SK-N-SH (cell line): ENCODE results near the gene TRAPPC12. TPM values are rescaled to one million over a fixed set of nuclear protein-coding genes. Genes with fewer than 3 reads are reported as not detected.

Source experiments
- CTCF ChIA-PET: fragments of 300-600, 350-600 bp; formaldehyde crosslinking; extraction: SDS; loops from one replicate; lab custom pipeline; 2021; lab: Yijun Ruan, JAX
- POLR2A ChIA-PET: fragments of 350-600 bp; sonication (Branson Sonifier 250); formaldehyde crosslinking; extraction: SDS; loops from one replicate; lab custom pipeline; 2020; ENCODE audit warnings: antibody characterized with exemption, inconsistent platforms; lab: Yijun Ruan, JAX
- DNase-seq: peaks from one replicate; pipeline ENCODE4 v3.0.0; 2012
- H2AFZ ChIP-seq: fragments of 200-600 bp; sonication (generic); 2 replicates; pipeline ENCODE4 v1.8.1; 2016; ENCODE audit warnings: antibody characterized with exemption, mild to moderate bottlenecking, low read depth
- H3F3A ChIP-seq: fragments of 200-600 bp; sonication (generic); replicated peaks from 2 replicates; pipeline ENCODE3; 2016; ENCODE audit warnings: antibody characterized with exemption, mild to moderate bottlenecking; ENCODE audit not compliant: insufficient read depth
- H3K27ac ChIP-seq, 2 experiments: fragments of 200-500 bp in 1 of 2; fragments of 200-600 bp in 1 of 2; sonication (Bioruptor generic) in 1 of 2; sonication (generic), shearing (Covaris generic) in 1 of 2; 2 replicates each; pipeline versions ENCODE4 v1.5.1 to v1.6.1; 2014 to 2016; ENCODE audit warnings: low read depth in 2 of 2, inconsistent platforms in 1 of 2, low read length in 1 of 2, mild to moderate bottlenecking in 1 of 2, mixed read lengths in 1 of 2
- H3K27me3 ChIP-seq: fragments of 200-600 bp; sonication (generic), shearing (Covaris generic); 2 replicates; pipeline ENCODE4 v1.6.1; 2016; ENCODE audit warnings: mixed run types; ENCODE audit not compliant: insufficient read depth
- H3K36me3 ChIP-seq, 2 experiments: fragments of 200-500 bp in 1 of 2; fragments of 200-600 bp in 1 of 2; sonication (Bioruptor generic) in 1 of 2; sonication (generic) in 1 of 2; replicated peaks in 1 of 2; 2 replicates each; pipeline versions ENCODE3 to v1.5.1; 2014 to 2016; ENCODE audit warnings: low read length in 1 of 2, mild to moderate bottlenecking in 1 of 2; ENCODE audit not compliant: insufficient read depth in 2 of 2, control insufficient read depth in 1 of 2
- H3K4me1 ChIP-seq, 2 experiments: fragments of 200-500 bp in 1 of 2; fragments of 200-600 bp in 1 of 2; sonication (Bioruptor generic) in 1 of 2; sonication (generic), shearing (Covaris generic) in 1 of 2; 2 replicates each; pipeline versions ENCODE4 v1.5.1 to v1.6.1; 2014 to 2016; ENCODE audit warnings: low read depth in 1 of 2, low read length in 1 of 2, mixed run types in 1 of 2; ENCODE audit not compliant: insufficient read depth in 2 of 2, control insufficient read depth in 1 of 2
- H3K4me2 ChIP-seq: fragments of 200-600 bp; sonication (generic), shearing (Covaris generic); 2 replicates; pipeline ENCODE4 v1.6.1; 2017; ENCODE audit warnings: mixed run types
- H3K4me3 ChIP-seq, 2 experiments: fragments of 200-500 bp in 1 of 2; fragments of 200-600 bp in 1 of 2; sonication (Bioruptor generic) in 1 of 2; sonication (generic), shearing (Covaris generic) in 1 of 2; 2 replicates each; pipeline versions ENCODE4 v1.5.1 to v1.8.1; 2014 to 2016; ENCODE audit warnings: low read depth in 2 of 2, inconsistent platforms in 1 of 2, low read length in 1 of 2, mild to moderate bottlenecking in 1 of 2, mixed read lengths in 1 of 2, moderate library complexity in 1 of 2
- H3K79me2 ChIP-seq: fragments of 200-600 bp; sonication (generic); 2 replicates; pipeline ENCODE4 v1.8.1; 2017; ENCODE audit warnings: mild to moderate bottlenecking; ENCODE audit not compliant: insufficient read depth
- H3K9ac ChIP-seq: fragments of 200-600 bp; sonication (generic); 2 replicates; pipeline ENCODE4 v1.6.1; 2017; ENCODE audit warnings: mixed run types
- H3K9me2 ChIP-seq: fragments of 200-600 bp; sonication (generic); 2 replicates; pipeline ENCODE4 v1.6.1; 2017; ENCODE audit warnings: mixed run types
- H3K9me3 ChIP-seq: fragments of 200-600 bp; sonication (generic); 2 replicates; pipeline ENCODE4 v1.6.1; 2017; ENCODE audit warnings: mixed run types, mild to moderate bottlenecking, moderate library complexity
- H4K20me1 ChIP-seq: fragments of 200-600 bp; sonication (generic); 2 replicates; pipeline ENCODE4 v1.6.1; 2017; ENCODE audit warnings: mild to moderate bottlenecking, mixed run types; ENCODE audit not compliant: insufficient read depth
- FOSL2 ChIP-seq: IDR thresholded peaks from 2 replicates; pipeline ENCODE4 v1.4.0; 2012; ENCODE audit warnings: low read depth, mild to moderate bottlenecking, moderate library complexity, borderline replicate concordance
- FOXJ3 ChIP-seq: sonication (generic); formaldehyde crosslinking; IDR thresholded peaks from 2 replicates; pipeline ENCODE4 v1.5.1; 2020; ENCODE audit warnings: mild to moderate bottlenecking, missing genetic modification reagents
- GATA2 ChIP-seq: sonication (generic); formaldehyde crosslinking; IDR thresholded peaks from 2 replicates; pipeline ENCODE4 v1.5.0; 2020; ENCODE audit warnings: mild to moderate bottlenecking, missing genetic modification reagents
- MXI1 ChIP-seq: IDR thresholded peaks from 2 replicates; pipeline ENCODE4 v1.6.1; 2012; ENCODE audit warnings: mild to moderate bottlenecking, low read depth, low read length, improper control_type of control experiment
- NRF1 ChIP-seq: IDR thresholded peaks from 2 replicates; pipeline ENCODE4 v1.6.1; 2012; ENCODE audit warnings: low read depth, mild to moderate bottlenecking, low read length
- WGBS: methylation state at CpG from one replicate; pipeline ENCODE4 v1.1.6; 2017; ENCODE audit warnings: low lambda C conversion rate; 5-methylcytosine and 5-hydroxymethylcytosine counted together
- polyA plus RNA-seq, 3 experiments: library from polyadenylated mRNA; depleted of rRNA; stranded (reverse); fragments of >200 nt; gene quantifications; 2 replicates each; pipeline ENCODE4 v1.2.3, GENCODE V29; 2012
- TF ChIP-seq, protein P1 (sequence below): fragments of 200-600 bp; sonication (generic); IDR thresholded peaks from 2 replicates; pipeline ENCODE4 v1.6.1; 2017; ENCODE audit warnings: antibody characterized with exemption, mild to moderate bottlenecking, moderate library complexity
- TF ChIP-seq, protein P2 (sequence below): IDR thresholded peaks from 2 replicates; pipeline ENCODE4 v1.6.1; 2012; ENCODE audit warnings: mild to moderate bottlenecking, low read depth, low read length, moderate library complexity

TRAPPC12 gene
- polyA plus RNA-seq, 1 of the 3 experiments (the other 2 are of a cell fraction), result 83.3 TPM

DNA sequence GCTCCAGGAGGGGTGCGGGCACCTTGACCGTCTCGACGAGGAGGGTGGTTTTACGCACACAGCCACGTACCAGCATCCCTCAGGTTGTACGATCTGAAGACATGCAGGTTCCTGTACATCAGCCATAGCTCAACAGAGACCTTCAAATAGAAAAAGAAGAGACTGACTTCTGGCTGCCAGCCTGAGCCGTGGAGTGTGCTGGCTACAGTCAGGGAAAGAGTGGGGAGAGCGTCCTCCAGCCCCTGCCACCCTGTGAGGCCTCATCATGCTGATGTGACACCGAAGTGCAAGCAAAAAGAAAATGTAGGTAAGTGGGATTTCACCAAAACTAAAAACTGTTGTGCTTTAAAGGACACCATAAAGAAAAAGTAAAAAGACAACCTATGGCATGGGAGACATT lies 92.8 kb downstream of the TRAPPC12 start:
- H3K4me2 ChIP-seq, result no peak overlapping the region
- TF ChIP-seq FOSL2, result no peak
- TF ChIP-seq, protein P1, sequence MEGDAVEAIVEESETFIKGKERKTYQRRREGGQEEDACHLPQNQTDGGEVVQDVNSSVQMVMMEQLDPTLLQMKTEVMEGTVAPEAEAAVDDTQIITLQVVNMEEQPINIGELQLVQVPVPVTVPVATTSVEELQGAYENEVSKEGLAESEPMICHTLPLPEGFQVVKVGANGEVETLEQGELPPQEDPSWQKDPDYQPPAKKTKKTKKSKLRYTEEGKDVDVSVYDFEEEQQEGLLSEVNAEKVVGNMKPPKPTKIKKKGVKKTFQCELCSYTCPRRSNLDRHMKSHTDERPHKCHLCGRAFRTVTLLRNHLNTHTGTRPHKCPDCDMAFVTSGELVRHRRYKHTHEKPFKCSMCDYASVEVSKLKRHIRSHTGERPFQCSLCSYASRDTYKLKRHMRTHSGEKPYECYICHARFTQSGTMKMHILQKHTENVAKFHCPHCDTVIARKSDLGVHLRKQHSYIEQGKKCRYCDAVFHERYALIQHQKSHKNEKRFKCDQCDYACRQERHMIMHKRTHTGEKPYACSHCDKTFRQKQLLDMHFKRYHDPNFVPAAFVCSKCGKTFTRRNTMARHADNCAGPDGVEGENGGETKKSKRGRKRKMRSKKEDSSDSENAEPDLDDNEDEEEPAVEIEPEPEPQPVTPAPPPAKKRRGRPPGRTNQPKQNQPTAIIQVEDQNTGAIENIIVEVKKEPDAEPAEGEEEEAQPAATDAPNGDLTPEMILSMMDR, result no peak
- peaks cover 6 to 56% of the 10 kb centered on the region in 2 experiments for H3K36me3 ChIP-seq
- no peaks in the 10 kb centered on the region for H3K27me3 ChIP-seq
- peaks cover 2 to 9% of the 10 kb centered on the region in 2 experiments; a peak in 2 of 4 replicates for H3K4me1 ChIP-seq
- ChIA-PET POLR2A (no interaction called here), CTCF (interaction anchor here (3.4 to 15.2 kb wide), 2 partner anchors 9 to 48 kb away, joined by 15 to 127 read pairs; no protein-coding TSS in a partner anchor)
- no peaks in the 10 kb centered on the region for H4K20me1 ChIP-seq
- H3F3A ChIP-seq, result no peaks in the 10 kb centered on the region
- no peaks in the 10 kb centered on the region for H3K9me3 ChIP-seq
- no peaks in the 10 kb centered on the region for H3K79me2 ChIP-seq
- H2AFZ ChIP-seq, result no peak overlapping the region
- no peak overlapping the region for H3K4me3 ChIP-seq
- H3K9me2 ChIP-seq, result no peaks in the 10 kb centered on the region
- no peak overlapping the region; a peak in 1 of 4 replicates for H3K27ac ChIP-seq
- 98% methylated on average over 10 of the region's 10 CpGs for WGBS
- no peak overlapping the region for H3K9ac ChIP-seq
- DNase-seq, result no peak

DNA sequence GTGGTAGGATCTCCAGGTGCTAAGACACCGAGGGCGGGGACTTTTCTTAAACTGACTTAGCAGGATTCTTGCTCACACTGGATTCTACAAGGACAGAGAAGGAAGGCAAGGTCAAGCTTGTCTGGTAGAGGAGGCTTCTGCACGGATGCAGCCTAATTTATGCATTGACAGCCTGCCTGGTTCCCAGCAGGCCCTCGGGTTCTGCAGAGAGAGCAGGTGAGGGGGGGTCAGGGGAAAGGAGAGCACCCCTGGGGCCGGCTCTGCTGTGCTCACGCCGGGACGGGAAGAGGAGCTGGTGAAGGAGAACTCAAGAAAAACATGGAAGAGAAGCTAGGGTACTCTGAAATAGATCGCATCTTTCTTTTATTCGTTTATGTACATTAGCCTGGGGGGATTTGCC lies 93.5 kb downstream of the TRAPPC12 start:
- no peak overlapping the region for H3K9ac ChIP-seq
- H3K4me2 ChIP-seq, result no peak overlapping the region
- H3K4me3 ChIP-seq, result no peak overlapping the region
- H3F3A ChIP-seq, result no peaks in the 10 kb centered on the region
- no peaks in the 10 kb centered on the region for H3K9me3 ChIP-seq
- peaks cover 6 to 56% of the 10 kb centered on the region in 2 experiments for H3K36me3 ChIP-seq
- H3K27me3 ChIP-seq, result no peaks in the 10 kb centered on the region
- 83% methylated on average over 10 of the region's 10 CpGs for WGBS
- no peak for DNase-seq
- no peaks in the 10 kb centered on the region for H3K9me2 ChIP-seq
- peaks cover 2 to 9% of the 10 kb centered on the region in 2 experiments; a peak in 2 of 4 replicates for H3K4me1 ChIP-seq
- H3K27ac ChIP-seq, result no peak overlapping the region
- H3K79me2 ChIP-seq, result no peaks in the 10 kb centered on the region
- no peak overlapping the region for H2AFZ ChIP-seq
- CTCF ChIA-PET, result interaction anchor here (0.9 to 15.2 kb wide), 4 partner anchors 10 to 51 kb away, joined by 3 to 127 read pairs (median 9); no protein-coding TSS in a partner anchor
- POLR2A ChIA-PET, result no interaction called here
- no peaks in the 10 kb centered on the region for H4K20me1 ChIP-seq
- no peak for TF ChIP-seq GATA2 (CRISPR knock-in tag)
- no peak for TF ChIP-seq FOXJ3 (CRISPR knock-in tag)
- TF ChIP-seq MXI1, result no peak
- TF ChIP-seq, protein P2, sequence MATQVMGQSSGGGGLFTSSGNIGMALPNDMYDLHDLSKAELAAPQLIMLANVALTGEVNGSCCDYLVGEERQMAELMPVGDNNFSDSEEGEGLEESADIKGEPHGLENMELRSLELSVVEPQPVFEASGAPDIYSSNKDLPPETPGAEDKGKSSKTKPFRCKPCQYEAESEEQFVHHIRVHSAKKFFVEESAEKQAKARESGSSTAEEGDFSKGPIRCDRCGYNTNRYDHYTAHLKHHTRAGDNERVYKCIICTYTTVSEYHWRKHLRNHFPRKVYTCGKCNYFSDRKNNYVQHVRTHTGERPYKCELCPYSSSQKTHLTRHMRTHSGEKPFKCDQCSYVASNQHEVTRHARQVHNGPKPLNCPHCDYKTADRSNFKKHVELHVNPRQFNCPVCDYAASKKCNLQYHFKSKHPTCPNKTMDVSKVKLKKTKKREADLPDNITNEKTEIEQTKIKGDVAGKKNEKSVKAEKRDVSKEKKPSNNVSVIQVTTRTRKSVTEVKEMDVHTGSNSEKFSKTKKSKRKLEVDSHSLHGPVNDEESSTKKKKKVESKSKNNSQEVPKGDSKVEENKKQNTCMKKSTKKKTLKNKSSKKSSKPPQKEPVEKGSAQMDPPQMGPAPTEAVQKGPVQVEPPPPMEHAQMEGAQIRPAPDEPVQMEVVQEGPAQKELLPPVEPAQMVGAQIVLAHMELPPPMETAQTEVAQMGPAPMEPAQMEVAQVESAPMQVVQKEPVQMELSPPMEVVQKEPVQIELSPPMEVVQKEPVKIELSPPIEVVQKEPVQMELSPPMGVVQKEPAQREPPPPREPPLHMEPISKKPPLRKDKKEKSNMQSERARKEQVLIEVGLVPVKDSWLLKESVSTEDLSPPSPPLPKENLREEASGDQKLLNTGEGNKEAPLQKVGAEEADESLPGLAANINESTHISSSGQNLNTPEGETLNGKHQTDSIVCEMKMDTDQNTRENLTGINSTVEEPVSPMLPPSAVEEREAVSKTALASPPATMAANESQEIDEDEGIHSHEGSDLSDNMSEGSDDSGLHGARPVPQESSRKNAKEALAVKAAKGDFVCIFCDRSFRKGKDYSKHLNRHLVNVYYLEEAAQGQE, result no peak
- TF ChIP-seq NRF1, result no peak
- TF ChIP-seq FOSL2, result no peak
